HUES48 (cell line): ENCODE results near the gene RNU1-4.
"Not testable (repeated sequence)": the region's sequence is repeated elsewhere in the genome, so short reads cannot be mapped to it uniquely, and the experiment has no call there.

Experiments used
- H3K27ac ChIP-seq: one replicate; pipeline ENCODE4 v1.7.0; 2013; ENCODE audit warnings: low read depth, low read length, inconsistent platforms
- H3K27me3 ChIP-seq: 2 replicates; pipeline ENCODE4 v1.6.1; 2013; ENCODE audit warnings: mild to moderate bottlenecking, low read length; ENCODE audit not compliant: control insufficient read depth, insufficient read depth
- H3K36me3 ChIP-seq: 2 replicates; pipeline ENCODE4 v1.6.1; 2013; ENCODE audit warnings: low read length; ENCODE audit not compliant: control insufficient read depth, insufficient read depth
- H3K4me1 ChIP-seq: 2 replicates; pipeline ENCODE4 v1.6.1; 2013; ENCODE audit warnings: mild to moderate bottlenecking, low read length; ENCODE audit not compliant: control insufficient read depth, insufficient read depth
- H3K4me3 ChIP-seq: 2 replicates; pipeline ENCODE4 v1.5.1; 2013; ENCODE audit warnings: mild to moderate bottlenecking, low read depth, low read length
- H3K9ac ChIP-seq: 2 replicates; pipeline ENCODE4 v1.6.1; 2013; ENCODE audit warnings: mild to moderate bottlenecking, low read depth, low read length, moderate library complexity
- H3K9me3 ChIP-seq: 2 replicates; pipeline ENCODE4 v1.6.1; 2013; ENCODE audit warnings: low read length; ENCODE audit not compliant: control insufficient read depth, insufficient read depth

The RNU1-4 gene

GRCh38 chr1:16700138-16700895 lies 40.0 kb upstream of the RNU1-4 start:
- not testable (repeated sequence) for H3K36me3 ChIP-seq, H3K27ac ChIP-seq, H3K9ac ChIP-seq

GRCh38 chr1:16701189-16701588 lies 39.1 kb upstream of the RNU1-4 start:
- H3K27me3 ChIP-seq: peaks cover 17% of the 10 kb centered on the region
- not testable (repeated sequence) for H3K36me3 ChIP-seq, H3K9me3 ChIP-seq, H3K4me3 ChIP-seq, H3K27ac ChIP-seq, H3K4me1 ChIP-seq, H3K9ac ChIP-seq

More at GRCh38 chr1:16700138-16700895, 40.0 kb upstream of the RNU1-4 start:
- H3K27me3 ChIP-seq: peaks cover 16% of the 10 kb centered on the region
- H3K9me3 ChIP-seq, H3K4me3 ChIP-seq, H3K4me1 ChIP-seq: not testable (repeated sequence)

- not testable (repeated sequence) for H3K36me3 ChIP-seq
Observed at GRCh38 chr1:16702280-16702679, 38.0 kb upstream of the RNU1-4 start.

GRCh38 chr1:16703141-16703540 lies 37.2 kb upstream of the RNU1-4 start:
- H3K4me3 ChIP-seq, H3K4me1 ChIP-seq, H3K36me3 ChIP-seq, H3K9me3 ChIP-seq, H3K9ac ChIP-seq, H3K27ac ChIP-seq: not testable (repeated sequence)
- H3K27me3 ChIP-seq: peaks cover 14% of the 10 kb centered on the region

More at GRCh38 chr1:16702280-16702679, 38.0 kb upstream of the RNU1-4 start:
- H3K4me1 ChIP-seq, H3K27ac ChIP-seq, H3K9me3 ChIP-seq, H3K4me3 ChIP-seq, H3K9ac ChIP-seq: not testable (repeated sequence)
- peaks cover 17% of the 10 kb centered on the region for H3K27me3 ChIP-seq

GRCh38 chr1:16703602-16704001 lies 36.7 kb upstream of the RNU1-4 start:
- H3K27ac ChIP-seq, H3K9me3 ChIP-seq, H3K9ac ChIP-seq, H3K4me3 ChIP-seq, H3K4me1 ChIP-seq, H3K36me3 ChIP-seq: not testable (repeated sequence)
- H3K27me3 ChIP-seq: peaks cover 14% of the 10 kb centered on the region

GRCh38 chr1:16704076-16704475 lies 36.2 kb upstream of the RNU1-4 start:
- H3K27me3 ChIP-seq: peaks cover 14% of the 10 kb centered on the region
- not testable (repeated sequence) for H3K4me3 ChIP-seq, H3K27ac ChIP-seq

GRCh38 chr1:16704502-16705100 lies 35.7 kb upstream of the RNU1-4 start:
- not testable (repeated sequence) for H3K9me3 ChIP-seq, H3K27ac ChIP-seq, H3K4me1 ChIP-seq, H3K27me3 ChIP-seq, H3K36me3 ChIP-seq, H3K4me3 ChIP-seq, H3K9ac ChIP-seq

More at GRCh38 chr1:16704076-16704475, 36.2 kb upstream of the RNU1-4 start:
- not testable (repeated sequence) for H3K36me3 ChIP-seq, H3K9me3 ChIP-seq, H3K4me1 ChIP-seq, H3K9ac ChIP-seq

GRCh38 chr1:16706302-16706701 lies 34.0 kb upstream of the RNU1-4 start:
- H3K9ac ChIP-seq, H3K4me3 ChIP-seq, H3K27ac ChIP-seq, H3K4me1 ChIP-seq, H3K27me3 ChIP-seq, H3K9me3 ChIP-seq, H3K36me3 ChIP-seq: not testable (repeated sequence)

GRCh38 chr1:16707130-16708093 lies 32.9 kb upstream of the RNU1-4 start:
- not testable (repeated sequence) for H3K9me3 ChIP-seq, H3K27ac ChIP-seq, H3K9ac ChIP-seq, H3K36me3 ChIP-seq, H3K4me1 ChIP-seq, H3K27me3 ChIP-seq
- H3K4me3 ChIP-seq: peak overlapping the region; percentile 60

- H3K27ac ChIP-seq, H3K9ac ChIP-seq, H3K4me3 ChIP-seq, H3K9me3 ChIP-seq, H3K4me1 ChIP-seq, H3K27me3 ChIP-seq, H3K36me3 ChIP-seq: not testable (repeated sequence)
Observed at GRCh38 chr1:16708704-16709103, 31.6 kb upstream of the RNU1-4 start.

GRCh38 chr1:16709659-16710087 lies 30.6 kb upstream of the RNU1-4 start:
- not testable (repeated sequence) for H3K4me3 ChIP-seq, H3K4me1 ChIP-seq, H3K27ac ChIP-seq, H3K9ac ChIP-seq, H3K27me3 ChIP-seq, H3K9me3 ChIP-seq, H3K36me3 ChIP-seq
